ENCODE measurements around the gene ANXA4.
"Not testable (repeated sequence)": the region's sequence is repeated elsewhere in the genome, so short reads cannot be mapped to it uniquely, and the experiment has no call there.

Gene ANXA4

GRCh38 chr2:69810550-69810949 is 68.6 kb downstream of the ANXA4 start:
- no peak for DNase-seq

DNA sequence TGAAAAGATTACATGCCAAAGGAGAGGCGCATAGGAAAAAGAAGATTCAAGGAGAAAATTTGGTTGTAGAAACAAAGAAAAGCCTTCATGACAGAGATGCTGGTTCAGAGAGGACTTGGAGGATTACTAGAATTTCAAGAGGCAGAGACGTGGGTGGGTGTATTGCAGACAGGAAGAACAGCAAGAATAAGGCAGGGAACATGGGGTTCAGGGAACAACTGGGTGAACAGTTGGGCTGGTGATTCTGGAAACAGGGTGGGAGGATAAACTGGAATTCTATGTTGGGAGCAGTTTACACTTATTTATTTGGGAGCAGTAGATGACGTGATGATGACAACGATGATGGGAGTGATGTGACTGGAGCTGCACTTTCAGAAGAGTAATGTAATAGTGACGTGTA is 69.1 kb downstream of the ANXA4 start:
- DNase-seq, result no peak

DNA sequence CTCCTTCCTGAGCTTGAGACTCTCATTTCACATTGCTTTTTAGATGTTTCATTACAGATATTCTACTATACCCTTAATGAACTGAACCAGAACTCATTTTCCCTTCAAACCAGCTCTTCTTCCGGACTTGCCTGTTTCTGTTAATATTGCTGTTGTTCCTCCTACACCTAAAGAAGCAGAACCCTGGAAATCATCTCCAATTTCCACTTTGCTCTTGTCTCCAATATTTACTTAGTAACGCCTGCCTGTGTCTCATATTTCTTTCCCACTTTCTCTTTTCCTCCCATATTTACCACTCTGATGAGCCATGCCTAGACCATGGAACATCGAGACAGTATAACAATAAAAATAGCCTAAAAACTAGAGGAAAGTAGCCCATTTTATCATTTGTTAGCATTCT is 69.7 kb downstream of the ANXA4 start:
- no peak for DNase-seq

- DNase-seq, result no peak
Measured at GRCh38 chr2:69815717-69816116, 73.8 kb downstream of the ANXA4 start.

GRCh38 chr2:69816923-69817542 is 75.1 kb downstream of the ANXA4 start:
- DNase-seq, result peak in 10 of 14 donors; percentile 3 to 62 (median 28)

GRCh38 chr2:69817729-69818501 is 76.0 kb downstream of the ANXA4 start:
- DNase-seq, result no peak

DNA sequence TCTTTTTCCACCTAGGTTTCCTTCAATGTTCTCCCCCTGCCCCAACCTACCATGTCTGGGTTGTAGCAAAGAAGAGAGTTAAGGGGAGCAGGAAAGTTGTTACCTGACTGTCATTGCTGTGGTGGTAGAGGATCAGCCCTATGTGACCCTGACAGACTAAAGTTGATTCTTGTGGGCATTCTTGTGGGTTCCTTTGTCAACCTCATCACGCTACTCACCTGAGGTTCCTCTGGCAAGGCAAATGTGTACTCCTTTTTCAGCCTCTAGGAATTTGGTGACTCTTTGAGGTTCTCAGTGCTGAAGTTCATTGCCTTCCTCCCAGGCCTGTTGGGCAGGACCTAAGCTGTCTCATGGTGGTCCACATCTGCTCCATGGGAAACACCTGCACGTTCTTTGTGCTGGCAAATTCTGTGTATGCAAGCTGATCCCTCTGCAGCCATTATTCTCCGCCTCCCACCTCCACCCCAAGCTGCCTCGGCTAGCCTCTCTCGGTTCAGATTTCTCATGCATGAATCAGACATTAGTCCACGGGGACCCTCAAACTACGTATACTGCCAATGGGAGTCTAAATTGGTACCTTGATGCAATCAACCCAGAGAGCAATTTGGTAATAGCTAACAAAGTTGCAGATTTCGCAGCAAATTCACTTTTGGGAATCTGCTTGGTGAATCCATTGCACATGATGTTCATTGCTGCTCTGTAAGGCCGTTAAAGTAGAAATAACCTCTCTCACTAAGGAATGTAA is 86.0 kb downstream of the ANXA4 start:
- DNase-seq, result no peak

DNA sequence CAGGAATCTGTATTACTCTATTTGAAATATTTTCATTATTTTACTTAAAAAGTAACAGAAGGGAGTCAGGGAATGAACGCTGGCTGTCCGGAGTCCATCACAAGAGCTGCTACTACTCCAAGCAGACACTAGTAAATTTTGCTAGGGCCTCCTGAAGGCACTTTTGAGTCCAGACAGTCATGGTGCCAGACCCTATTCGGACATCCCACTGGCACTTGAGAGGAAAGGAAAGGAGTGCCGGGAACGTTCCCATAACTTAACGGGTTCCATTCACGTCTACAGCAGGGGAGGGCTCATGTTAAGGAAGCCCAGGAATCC is 87.0 kb downstream of the ANXA4 start:
- DNase-seq, result no peak

- DNase-seq, result peak; percentile 59 to 96 (median 93)
Measured at GRCh38 chr2:69829256-69830044, 87.5 kb downstream of the ANXA4 start, which contains the start of gene GMCL1. Gene GMCL1, plus strand, starts transcription at chr2:69829660. Its CDS starts 233 bp downstream, at chr2:69829893.

- DNase-seq, result peak in 5 of 14 donors; percentile 15 to 67 (median 42)
Measured at GRCh38 chr2:69830045-69830905, 88.3 kb downstream of the ANXA4 start.

DNA sequence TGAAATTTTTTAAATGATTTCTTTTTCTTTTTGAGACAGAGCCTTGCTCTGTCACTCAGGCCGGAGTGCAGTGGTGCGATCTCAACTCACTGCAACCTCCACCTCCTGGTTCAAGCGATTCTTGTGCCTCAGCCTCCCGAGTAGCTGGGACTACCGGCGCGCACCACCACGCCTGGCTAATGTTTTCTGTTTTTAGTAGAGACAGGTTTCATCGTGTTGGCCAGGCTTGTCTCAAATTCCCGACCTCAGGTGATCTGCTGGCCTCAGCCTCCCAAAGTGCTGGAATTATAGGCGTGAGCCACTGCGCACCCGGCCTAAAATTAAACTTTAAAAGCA is 88.9 kb downstream of the ANXA4 start:
- DNase-seq, result not testable (repeated sequence)

- DNase-seq, result no peak
Measured at GRCh38 chr2:69831354-69831905, 89.5 kb downstream of the ANXA4 start.

GRCh38 chr2:69833752-69834151 is 91.8 kb downstream of the ANXA4 start:
- no peak for DNase-seq

- DNase-seq, result no peak
Measured at GRCh38 chr2:69835666-69836065, 93.7 kb downstream of the ANXA4 start.

- DNase-seq, result no peak
Measured at GRCh38 chr2:69836316-69836715, 94.4 kb downstream of the ANXA4 start.

DNA sequence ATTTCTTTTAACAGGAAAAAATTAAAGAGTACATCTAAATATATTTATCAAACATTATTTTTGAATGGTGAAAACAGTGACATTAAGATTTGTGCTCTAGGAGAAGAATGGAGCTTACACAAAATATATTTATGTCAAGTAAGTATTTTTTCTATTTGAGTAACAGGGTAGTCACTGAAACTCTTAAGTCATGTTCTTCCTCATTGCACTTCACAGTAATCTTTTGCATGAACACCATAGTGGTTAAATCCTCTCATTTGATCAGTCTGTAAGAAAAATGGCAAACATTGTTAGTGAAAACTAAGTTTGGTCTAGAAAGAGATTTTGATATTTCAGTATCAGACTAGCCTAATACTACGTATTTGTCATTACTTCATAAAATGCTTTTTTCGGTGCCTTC is 95.6 kb downstream of the ANXA4 start:
- DNase-seq, result no peak

DNA sequence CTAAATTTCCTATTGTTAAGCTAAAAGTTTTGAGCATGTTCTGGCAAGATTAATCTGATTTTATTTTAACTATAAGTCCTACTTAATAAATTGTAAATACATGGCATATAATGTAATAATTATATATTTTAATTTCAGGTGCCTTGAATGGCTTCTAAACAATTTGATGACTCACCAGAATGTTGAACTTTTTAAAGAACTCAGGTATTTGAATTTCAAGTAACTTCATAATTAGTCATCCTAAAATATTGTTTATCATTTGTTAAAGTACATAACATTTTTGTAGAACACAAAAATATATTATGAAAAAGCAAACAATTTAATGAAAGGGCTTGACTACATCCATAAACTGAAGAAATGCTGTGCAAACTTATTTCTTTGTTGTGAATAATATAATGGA is 102.1 kb downstream of the ANXA4 start:
- no peak for DNase-seq

DNA sequence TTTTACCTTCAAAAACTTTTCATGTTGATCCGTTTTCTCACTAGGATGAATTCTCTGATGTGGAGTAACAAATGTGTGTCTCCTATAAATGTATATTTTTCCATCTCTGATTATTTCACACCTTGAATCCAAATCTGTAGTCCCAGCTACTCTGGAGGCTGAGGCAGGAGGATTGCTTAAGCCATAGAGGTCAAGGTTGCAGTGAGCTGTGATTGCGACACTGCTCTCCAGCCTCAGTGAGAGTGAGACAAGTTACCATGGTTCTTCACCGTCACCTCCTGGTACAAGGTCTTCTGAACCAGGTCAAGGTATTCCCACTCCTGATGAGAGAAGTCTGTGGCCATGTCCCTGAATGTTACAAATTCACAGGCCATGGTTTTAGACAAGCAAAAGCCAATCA is 102.6 kb downstream of the ANXA4 start:
- no peak for DNase-seq

GRCh38 chr2:69846182-69847067 is 104.5 kb downstream of the ANXA4 start:
- DNase-seq, result no peak

DNA sequence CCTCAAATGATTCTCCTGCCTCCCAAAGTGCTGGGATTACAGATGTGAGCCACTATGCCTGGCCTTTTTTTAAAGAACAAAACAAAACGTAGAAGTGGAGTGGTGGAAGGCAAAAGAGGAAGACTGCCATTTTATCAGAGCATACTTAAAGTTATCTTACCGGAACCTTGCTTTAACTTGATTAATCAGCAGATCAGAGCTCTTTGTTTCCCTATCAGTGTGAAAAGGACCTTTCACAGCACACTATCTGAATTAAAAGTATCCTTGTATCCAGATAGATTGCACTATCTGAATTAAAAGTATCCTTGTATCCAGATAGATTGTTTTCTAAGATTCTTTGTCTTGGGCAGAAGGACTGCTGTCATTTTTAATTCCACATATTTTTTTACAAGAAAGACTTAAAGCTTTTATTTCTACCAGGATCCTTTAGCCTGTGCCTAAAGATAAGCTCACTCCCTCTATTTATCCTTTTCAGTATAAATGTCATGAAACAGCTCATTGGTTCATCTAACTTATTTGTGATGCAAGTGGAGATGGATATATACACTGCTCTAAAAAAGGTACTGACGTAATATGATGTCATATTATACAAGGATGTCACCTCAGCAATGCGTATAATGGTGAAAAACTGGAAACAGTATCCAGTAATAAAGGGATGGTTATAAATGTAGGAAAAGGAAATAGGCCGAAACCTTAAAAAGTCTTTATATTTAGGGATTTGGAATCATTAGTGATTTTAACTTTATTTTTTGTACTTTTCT is 105.3 kb downstream of the ANXA4 start:
- DNase-seq, result no peak
